ENCODE results near the gene NEAT1. TPM values are rescaled to one million over a fixed set of nuclear protein-coding genes. Genes with fewer than 3 reads are reported as not detected.

NEAT1 gene
- total and polyA plus RNA-seq, 2 of the 8 experiments (the other 6 are each of a cell fraction or from before 2014, with no cell fraction given), result 2.4 to 10.7 TPM

- TF ChIP-seq JUND (IDR thresholded peaks at IDR 0.05; ENCODE audit: low read length) (no peak), CHD7 (IDR thresholded peaks at IDR 0.05; ENCODE audit: insufficient replicate concordance, low read length) (no peak), SP4 (IDR thresholded peaks at IDR 0.05; ENCODE audit: low read length) (no peak), ATF2 (IDR thresholded peaks at IDR 0.05; ENCODE audit: low read length) (no peak), RBBP5 (IDR thresholded peaks at IDR 0.05; ENCODE audit: borderline replicate concordance, low read depth, low read length) (no peak), CTCF (IDR thresholded peaks at IDR 0.05; ENCODE audit: control extremely low read depth in 1 of 3, insufficient read depth in 1 of 3, low read depth in 1 of 3, low read length in 3 of 3) (no peak)
Observed at GRCh38 chr11:65452806-65453490, 30.4 kb downstream of the NEAT1 start (continued).

Data from H1 (cell line).